Ovary (tissue), 3 donors: Measurements from ENCODE around the gene ATP8B3.

Experiments used
- CTCF ChIP-seq, 3 donors: fragments of 450-650 bp in 2 of 3; fragments of 200-600 bp in 1 of 3; IDR thresholded peaks; one replicate each; pipeline versions ENCODE4 v1.5.1 to v1.8.0; 2016 to 2022; ENCODE audit warnings: antibody characterized with exemption in 3 of 3, mild to moderate bottlenecking in 1 of 3
- POLR2A ChIP-seq: fragments of 450-650 bp; IDR thresholded peaks from one replicate; pipeline ENCODE4 v1.6.1; 2017; ENCODE audit warnings: antibody characterized with exemption, mild to moderate bottlenecking, moderate library complexity
- donor health status: DM: no; HTN: no; CAD: no.

GRCh38 chr19:1748873-1749341, 63.2 kb downstream of the ATP8B3 start:
- TF ChIP-seq CTCF (IDR thresholded peaks at IDR 0.05) (no peak), POLR2A (no peak)
